IMR-90 (cell line): ENCODE measurements around the gene OVCH1. TPM values are rescaled to one million over a fixed set of nuclear protein-coding genes. Genes with fewer than 3 reads are reported as not detected.
A peak's percentile ranks its signal among the peaks of the same experiment; 100 is the strongest.

Experiments used
- ATAC-seq: fragments of 200-7000 bp; cut with Tn5 transposase; 2 replicates; pipeline ENCODE4 v1.9.1; 2020; ENCODE audit warnings: low read depth, mild to moderate bottlenecking, moderate library complexity
- BruUV-seq: library from RNA; stranded (reverse); fragments of 400-500 nt; replicated peaks from 2 replicates; lab custom pipeline; 2021; lab: Mats Ljungman, UMichigan
- CTCF ChIA-PET: fragments of 300-600 bp; formaldehyde crosslinking; extraction: SDS; loops from one replicate; lab custom pipeline; 2021; ENCODE audit warnings: antibody characterized with exemption; lab: Yijun Ruan, JAX
- POLR2A ChIA-PET: fragments of 300-600 bp; sonication (Branson Sonifier 250); formaldehyde crosslinking; loops from one replicate; lab custom pipeline; 2022; ENCODE audit warnings: antibody characterized with exemption; ENCODE audit not compliant: unreplicated experiment; lab: Charles Lee
- DNase-seq: peaks from one replicate; pipeline ENCODE4 v3.0.0; 2013
- H2AFZ ChIP-seq: replicated peaks from 2 replicates; pipeline ENCODE3; 2013; ENCODE audit warnings: low read length, mild to moderate bottlenecking; ENCODE audit not compliant: poor library complexity
- H2AK5ac ChIP-seq: 2 replicates; pipeline ENCODE4 v1.6.1; 2013; ENCODE audit warnings: low read depth, low read length, inconsistent platforms
- H2AK9ac ChIP-seq: replicated peaks from 2 replicates; pipeline ENCODE3; 2013; ENCODE audit warnings: mild to moderate bottlenecking, low read depth, low read length, moderate library complexity; ENCODE audit not compliant: poor library complexity
- H2BK120ac ChIP-seq: 2 replicates; pipeline ENCODE4 v1.6.1; 2013; ENCODE audit warnings: low read depth, low read length, inconsistent platforms
- H2BK15ac ChIP-seq: 3 replicates; pipeline ENCODE4 v1.6.1; 2013; ENCODE audit warnings: low read depth, low read length, inconsistent platforms
- H2BK20ac ChIP-seq: 2 replicates; pipeline ENCODE4 v1.6.1; 2013; ENCODE audit warnings: low read depth, mild to moderate bottlenecking, inconsistent platforms, low read length, moderate library complexity
- H2BK5ac ChIP-seq: 2 replicates; pipeline ENCODE4 v1.6.1; 2013; ENCODE audit warnings: mild to moderate bottlenecking, low read depth, low read length, inconsistent platforms; ENCODE audit not compliant: poor library complexity, severe bottlenecking
- H3K14ac ChIP-seq: replicated peaks from 2 replicates; pipeline ENCODE4 v1.6.1; 2013; ENCODE audit warnings: low read depth, low read length, inconsistent platforms
- H3K18ac ChIP-seq: 2 replicates; pipeline ENCODE4 v1.6.1; 2013; ENCODE audit warnings: low read depth, low read length, control low read depth
- H3K23ac ChIP-seq: 2 replicates; pipeline ENCODE4 v1.6.1; 2013; ENCODE audit warnings: low read depth, low read length, inconsistent platforms
- H3K27ac ChIP-seq: 2 replicates; pipeline ENCODE4 v1.5.1; 2013; ENCODE audit warnings: mild to moderate bottlenecking, control low read depth, low read length; ENCODE audit not compliant: insufficient read depth
- H3K27me3 ChIP-seq: 2 replicates; pipeline ENCODE4 v1.6.1; 2013; ENCODE audit warnings: low read length; ENCODE audit not compliant: control insufficient read depth, insufficient read depth
- H3K36me3 ChIP-seq: 2 replicates; pipeline ENCODE4 v1.6.1; 2013; ENCODE audit warnings: low read length, mixed read lengths; ENCODE audit not compliant: control insufficient read depth, insufficient read depth
- H3K4ac ChIP-seq: 2 replicates; pipeline ENCODE4 v1.6.1; 2013; ENCODE audit warnings: low read depth, low read length, inconsistent platforms
- H3K4me1 ChIP-seq: 2 replicates; pipeline ENCODE4 v1.6.1; 2013; ENCODE audit warnings: low read length, mixed read lengths; ENCODE audit not compliant: control insufficient read depth, insufficient read depth
- H3K4me2 ChIP-seq: 2 replicates; pipeline ENCODE4 v1.6.1; 2013; ENCODE audit warnings: low read depth, mild to moderate bottlenecking, control low read depth, low read length, moderate library complexity
- H3K4me3 ChIP-seq: 2 replicates; pipeline ENCODE4 v1.5.1; 2013; ENCODE audit warnings: low read depth, mild to moderate bottlenecking, control low read depth, low read length, moderate library complexity; ENCODE audit not compliant: insufficient read depth
- H3K56ac ChIP-seq: 2 replicates; pipeline ENCODE4 v1.6.1; 2013; ENCODE audit warnings: low read length, inconsistent platforms; ENCODE audit not compliant: insufficient read depth; ENCODE audit errors: extremely low read depth
- H3K79me1 ChIP-seq, 2 experiments: 2 replicates each; pipeline ENCODE4 v1.6.1; 2013; ENCODE audit warnings: low read length in 2 of 2, inconsistent platforms in 1 of 2, low read depth in 1 of 2
- H3K9ac ChIP-seq: 2 replicates; pipeline ENCODE4 v1.6.1; 2013; ENCODE audit warnings: low read depth, low read length, control low read depth
- H3K9me1 ChIP-seq: 2 replicates; pipeline ENCODE4 v1.6.1; 2013; ENCODE audit warnings: low read length, inconsistent platforms; ENCODE audit not compliant: insufficient read depth
- H3K9me3 ChIP-seq: 2 replicates; pipeline ENCODE4 v1.6.1; 2013; ENCODE audit warnings: low read length; ENCODE audit not compliant: control insufficient read depth, insufficient read depth
- H4K20me1 ChIP-seq: 2 replicates; pipeline ENCODE4 v1.6.1; 2013; ENCODE audit warnings: low read length, inconsistent platforms; ENCODE audit not compliant: insufficient read depth
- H4K5ac ChIP-seq: 2 replicates; pipeline ENCODE4 v1.6.1; 2013; ENCODE audit warnings: mild to moderate bottlenecking, low read depth, low read length, control low read depth
- H4K8ac ChIP-seq, 2 experiments: 2 replicates each; pipeline ENCODE4 v1.6.1; 2013; ENCODE audit warnings: low read depth in 2 of 2, low read length in 2 of 2, control low read depth in 1 of 2, inconsistent platforms in 1 of 2
- H4K91ac ChIP-seq: 2 replicates; pipeline ENCODE4 v1.6.1; 2013; ENCODE audit warnings: low read depth, low read length, inconsistent platforms; ENCODE audit not compliant: insufficient read depth
- CEBPB ChIP-seq: IDR thresholded peaks from 2 replicates; pipeline ENCODE4 v1.6.1; 2012; ENCODE audit warnings: low read depth, low read length, improper control_type of control experiment
- RAD21 ChIP-seq: IDR thresholded peaks from 2 replicates; pipeline ENCODE4 v1.6.1; 2012; ENCODE audit warnings: low read length, improper control_type of control experiment
- WGBS, 2 experiments: methylation state at CpG; one replicate each; pipeline versions ENCODE4 v1.1.5 to v1.1.7; 2013; ENCODE audit warnings: missing lambda C conversion rate in 2 of 2; ENCODE audit not compliant: insufficient read length in 1 of 2; ENCODE audit errors: extremely low coverage in 2 of 2; 5-methylcytosine and 5-hydroxymethylcytosine counted together
- dilution Hi-C: fragments of 300-500 bp; cut with HindIII; formaldehyde crosslinking; loops from one replicate; pipeline ENCODE4 v1.14.3; 2018; ENCODE audit warnings: low sequenced_read_pairs; ENCODE audit not compliant: unreplicated experiment
- in situ Hi-C: fragments of 300-500 bp; cut with MboI; formaldehyde crosslinking; loops from 3 replicates; pipeline ENCODE4 v1.14.3; 2019; ENCODE audit warnings: low sequenced_read_pairs, inconsistent platforms, mixed read lengths
- intact Hi-C: fragments of 100-400 bp; cut with micrococcal nuclease; formaldehyde crosslinking; loops from 2 replicates; pipeline ENCODE4 v1.10.0; 2022
- polyA plus RNA-seq, 3 experiments: library from polyadenylated mRNA; depleted of rRNA; stranded (reverse); fragments of >200 nt; gene quantifications; 2 replicates each; pipeline ENCODE4 v1.2.3, GENCODE V29; 2012; ENCODE audit warnings: low replicate concordance in 1 of 3
- total RNA-seq: library from RNA; depleted of rRNA; stranded (reverse); fragments of >200 nt; gene quantifications from 2 replicates; pipeline ENCODE4 v1.2.3, GENCODE V29; 2012
- TF ChIP-seq, protein P1 (sequence below): fragments of 150-350 bp; IDR thresholded peaks from 2 replicates; pipeline ENCODE4 v1.6.1; 2016; ENCODE audit warnings: low read depth, mild to moderate bottlenecking, low read length, moderate library complexity, borderline replicate concordance

Gene OVCH1
- total and polyA plus RNA-seq, 2 of the 4 experiments (the other 2 are of a cell fraction): 0.05 to 0.18 TPM

DNA sequence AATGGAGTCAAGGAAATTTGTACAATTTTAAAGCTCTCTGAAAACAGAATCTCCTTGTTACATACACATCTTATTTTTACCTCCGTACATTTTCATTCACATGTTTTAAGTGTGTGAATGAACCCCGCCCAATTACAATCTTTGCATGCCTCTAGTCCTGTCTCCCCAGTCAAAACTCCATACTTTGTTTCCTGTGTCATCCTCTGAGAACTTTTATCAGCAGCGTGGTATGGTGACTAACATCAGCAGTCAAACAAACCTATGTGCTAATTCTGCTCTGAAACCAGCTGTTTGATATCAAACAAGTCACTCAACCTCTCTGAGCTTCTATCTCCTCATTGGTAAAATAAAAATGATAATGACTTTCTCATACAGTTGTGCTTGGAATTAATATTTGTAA lies 100.7 kb downstream of the OVCH1 start:
- no TSS peak for BruUV-seq
- dilution Hi-C loops (no loop called here), in situ Hi-C loops (no loop called here), intact Hi-C loops (no loop called here)
- Histone ChIP-seq H2AK5ac (no peak overlapping the region), H2AFZ (no peak overlapping the region), H3K4me2 (no peak overlapping the region; the same call in 1 of the 2 replicates), H3K9me1 (no peaks in the 10 kb centered on the region), H3K9me3 (no peaks in the 10 kb centered on the region), H4K20me1 (no peaks in the 10 kb centered on the region), H3K27ac (no peak overlapping the region), H3K14ac (no peak overlapping the region), H3K23ac (no peak overlapping the region), H3K4ac (no peak overlapping the region), H3K56ac (no peak overlapping the region), H4K5ac (no peak overlapping the region), H2BK5ac (no peak overlapping the region), H3K27me3 (no peaks in the 10 kb centered on the region), H3K79me1 (no peaks in the 10 kb centered on the region), H3K18ac (no peak overlapping the region), H4K8ac (no peak overlapping the region), H2AK9ac (no peak overlapping the region), H3K4me1 (no peaks in the 10 kb centered on the region; the same call in 1 of the 2 replicates), H2BK20ac (peak overlapping the region; percentile 77; the same call in 1 of the 2 replicates), H2BK120ac (no peak overlapping the region), H3K36me3 (no peaks in the 10 kb centered on the region), H2BK15ac (no peak overlapping the region), H3K4me3 (no peak overlapping the region), H3K9ac (no peak overlapping the region), H4K91ac (no peak overlapping the region)
- ATAC-seq (peak; percentile 94), DNase-seq (peak; percentile 62)
- WGBS, 2 experiments: no CpG with 5 or more reads among the region's 3 CpGs
- TF ChIP-seq, protein P1, sequence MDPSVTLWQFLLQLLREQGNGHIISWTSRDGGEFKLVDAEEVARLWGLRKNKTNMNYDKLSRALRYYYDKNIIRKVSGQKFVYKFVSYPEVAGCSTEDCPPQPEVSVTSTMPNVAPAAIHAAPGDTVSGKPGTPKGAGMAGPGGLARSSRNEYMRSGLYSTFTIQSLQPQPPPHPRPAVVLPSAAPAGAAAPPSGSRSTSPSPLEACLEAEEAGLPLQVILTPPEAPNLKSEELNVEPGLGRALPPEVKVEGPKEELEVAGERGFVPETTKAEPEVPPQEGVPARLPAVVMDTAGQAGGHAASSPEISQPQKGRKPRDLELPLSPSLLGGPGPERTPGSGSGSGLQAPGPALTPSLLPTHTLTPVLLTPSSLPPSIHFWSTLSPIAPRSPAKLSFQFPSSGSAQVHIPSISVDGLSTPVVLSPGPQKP: no peak
- TF ChIP-seq CEBPB (peak; percentile 44; the same call in 1 of the 2 replicates), RAD21 (no peak)
- POLR2A ChIA-PET: no interaction called here
- CTCF ChIA-PET: no interaction called here
